Lung microvascular endothelial cell (primary cell): Measurements from ENCODE around the gene NCOA6. TPM values are rescaled to one million over a fixed set of nuclear protein-coding genes. Genes with fewer than 3 reads are reported as not detected.
"Not testable (repeated sequence)": the region's sequence is repeated elsewhere in the genome, so short reads cannot be mapped to it uniquely, and the experiment has no call there.

Experiments
- DNase-seq, 2 donors: peaks; one replicate each; pipeline versions ENCODE4 v3.0.0 to v3.0.0-alpha.2; 2010; ENCODE audit warnings: low read depth in 2 of 2
- total RNA-seq: library from RNA; depleted of rRNA; stranded (reverse); fragments of >200 nt; gene quantifications from 2 replicates; pipeline ENCODE4 v1.2.1, GENCODE V29; 2014

NCOA6 gene
- total RNA-seq, 1 donor from 2014 or later, result 6.5 TPM

DNA sequence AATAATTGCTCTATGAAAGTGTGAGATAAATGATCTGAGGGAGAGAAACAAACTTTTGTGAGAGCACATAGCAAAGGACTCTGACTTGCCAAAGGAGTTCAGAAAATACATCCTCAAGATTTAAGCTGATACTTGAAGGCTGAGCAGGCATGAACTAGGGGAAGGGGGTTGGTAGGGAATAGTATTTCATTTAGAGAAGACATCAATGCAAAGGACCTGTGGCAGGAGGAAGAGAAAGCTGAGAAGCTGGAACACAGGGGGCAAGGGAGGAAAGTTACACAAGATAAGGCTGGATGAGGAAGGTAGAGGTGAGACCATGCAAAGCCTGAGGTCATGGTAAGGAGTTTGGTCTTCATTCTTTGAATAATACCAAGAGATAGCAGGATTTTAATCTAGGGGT is 50.6 kb downstream of the NCOA6 start:
- DNase-seq, result no peak

DNA sequence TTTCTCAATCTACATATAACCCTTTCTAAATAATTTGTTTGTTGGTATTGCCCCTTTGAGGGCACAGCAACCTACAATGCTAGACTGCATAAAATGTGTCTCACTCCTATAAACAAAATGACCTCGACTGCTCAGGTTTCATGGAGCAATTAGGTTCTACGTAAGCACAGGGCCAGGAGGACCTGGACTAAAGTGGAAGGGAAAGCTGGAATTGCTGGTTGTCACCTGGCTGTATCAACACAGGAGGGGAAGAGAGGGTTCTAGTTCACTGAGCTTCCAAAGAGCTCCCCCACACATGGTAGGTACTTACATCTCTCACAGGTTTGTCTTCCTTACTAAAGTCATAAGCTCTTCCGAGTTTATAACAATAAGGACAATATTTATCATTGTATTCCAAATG is 51.0 kb downstream of the NCOA6 start:
- no peak for DNase-seq

DNA sequence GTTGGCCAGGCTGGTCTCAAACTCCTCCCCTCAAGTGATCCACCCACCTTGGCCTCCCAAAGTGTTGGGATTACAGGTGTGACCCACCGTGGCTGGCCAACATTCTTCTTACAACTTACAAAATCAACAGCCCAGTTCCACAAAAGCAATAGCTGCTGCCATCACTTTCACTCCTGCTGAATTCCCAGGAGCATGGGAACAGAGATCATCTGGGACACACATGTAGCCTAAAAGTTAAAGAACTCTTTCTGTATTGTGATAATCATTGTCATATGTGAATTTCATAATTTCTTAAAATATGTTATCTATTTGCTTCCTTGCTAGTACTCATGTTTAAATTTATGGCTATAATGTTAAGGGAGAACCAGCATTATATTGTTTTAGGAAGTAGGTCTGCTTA is 51.7 kb downstream of the NCOA6 start:
- no peak for DNase-seq

DNA sequence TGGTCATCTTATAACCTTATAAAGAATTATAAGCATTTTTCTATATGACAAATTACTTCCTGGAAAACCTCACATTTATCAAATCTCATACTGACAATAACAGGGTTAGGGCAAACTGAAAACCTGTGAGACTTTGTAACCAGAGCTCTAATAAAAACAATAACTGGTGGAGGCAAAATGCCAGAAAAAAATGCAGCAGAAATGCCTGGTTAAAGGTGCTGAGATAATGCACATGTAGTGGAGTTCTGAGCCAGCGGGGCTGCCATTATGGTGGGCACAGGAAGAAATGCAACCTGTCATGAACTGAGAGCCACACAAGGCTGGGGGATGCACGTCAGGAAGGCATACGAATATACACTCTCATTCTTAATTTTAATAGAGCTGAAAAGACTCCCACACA is 53.0 kb downstream of the NCOA6 start:
- DNase-seq, result peak in 1 of 2 donors; percentile 8

DNA sequence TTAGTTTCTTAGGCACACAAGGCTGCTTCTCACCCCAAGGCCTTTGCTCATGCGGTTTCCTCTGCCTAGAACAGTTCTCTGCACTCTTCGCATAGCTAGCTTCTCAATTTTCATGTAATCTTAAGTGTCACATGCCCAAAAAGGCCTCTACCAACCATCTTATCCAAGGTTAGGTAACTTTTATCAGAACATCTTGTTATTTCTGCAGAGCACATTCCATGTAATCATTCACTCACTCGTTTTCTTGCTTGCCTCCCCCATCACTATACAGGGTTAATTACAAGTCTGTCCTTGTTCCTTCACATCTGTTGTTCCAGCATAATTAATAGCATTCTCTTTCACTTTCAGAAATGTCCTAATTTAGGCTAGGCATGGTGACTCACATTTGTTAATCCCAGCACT is 53.8 kb downstream of the NCOA6 start:
- DNase-seq, result no peak

DNA sequence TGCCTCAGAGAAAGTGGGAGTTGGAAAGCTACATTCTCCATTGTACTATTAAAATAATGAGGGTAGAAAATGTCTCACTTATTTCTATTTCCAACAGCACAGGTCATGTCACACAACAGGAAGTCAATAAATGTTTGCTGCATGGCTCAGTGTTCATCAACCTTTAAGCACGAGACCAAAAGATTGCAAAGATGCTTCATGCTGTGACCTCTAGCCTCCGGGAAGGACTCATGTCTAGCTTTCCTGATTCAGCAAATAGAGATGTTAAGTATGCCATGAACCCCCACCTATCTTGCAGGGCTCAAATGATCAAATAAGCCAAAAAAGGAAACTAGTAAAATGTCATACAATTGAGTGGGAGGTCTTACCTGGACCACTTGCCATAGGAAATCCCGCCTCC is 57.4 kb downstream of the NCOA6 start:
- DNase-seq, result peak; percentile 6 to 41

DNA sequence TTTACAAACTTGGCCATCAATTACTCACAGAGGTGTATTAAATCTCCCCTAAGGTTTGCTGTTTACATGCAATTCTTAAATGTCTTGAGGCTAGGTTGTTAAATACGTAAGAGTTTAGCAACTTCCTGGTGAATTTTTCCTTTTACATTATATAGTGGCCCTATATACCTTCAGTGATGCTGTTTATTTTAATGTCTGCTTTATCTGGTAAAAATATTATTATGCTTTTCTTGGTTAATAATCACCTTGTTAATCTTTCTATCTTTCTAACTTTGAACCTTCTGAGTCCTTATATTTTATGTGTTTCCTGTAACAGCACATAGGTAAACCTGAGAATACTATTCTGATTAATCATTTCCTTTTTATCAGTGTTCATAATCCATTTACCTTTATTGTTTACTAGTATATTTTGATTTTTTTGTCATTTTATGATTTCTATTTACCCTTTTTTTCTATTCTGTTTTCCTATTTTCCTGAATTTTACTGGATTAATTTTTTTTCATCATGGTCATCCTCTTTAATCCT is 63.4 kb downstream of the NCOA6 start:
- DNase-seq, result no peak

DNA sequence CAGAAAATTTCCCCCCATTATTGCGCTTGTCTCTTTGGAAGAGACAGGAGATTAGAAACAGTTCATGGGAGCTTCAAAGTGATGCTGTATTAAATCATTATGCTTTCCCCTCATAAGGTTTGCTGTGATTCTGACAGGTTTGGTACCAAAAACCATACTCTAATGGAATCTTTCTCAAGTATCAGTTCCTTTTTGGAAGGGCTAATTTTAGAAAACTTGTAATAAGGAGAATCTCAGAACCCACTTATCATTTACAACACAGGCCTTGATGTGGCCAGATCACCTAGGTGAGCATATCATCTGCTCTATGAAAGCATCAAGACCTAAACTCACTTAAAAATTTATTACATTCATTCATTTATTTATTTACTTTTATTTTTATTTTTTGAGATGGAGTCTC is 70.1 kb downstream of the NCOA6 start:
- no peak for DNase-seq

DNA sequence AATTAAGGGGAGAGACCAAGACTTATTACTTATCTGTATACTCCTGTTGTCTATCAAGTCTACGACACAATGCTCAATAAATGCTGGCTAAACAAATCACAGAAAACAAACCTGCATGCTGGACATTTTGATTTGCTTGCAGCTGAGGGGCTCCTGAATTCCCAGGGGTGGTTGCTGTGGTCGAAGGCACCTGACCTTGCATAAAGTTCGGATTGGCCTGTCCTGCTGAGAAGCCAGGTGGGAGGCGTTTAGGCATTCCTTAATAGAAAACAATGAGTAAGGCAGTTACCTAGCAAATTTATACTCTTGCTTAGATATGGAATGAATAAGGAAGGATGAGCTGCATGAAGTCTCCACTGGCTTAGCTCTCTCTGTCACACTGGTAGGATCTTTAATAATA is 70.8 kb downstream of the NCOA6 start:
- no peak for DNase-seq

DNA sequence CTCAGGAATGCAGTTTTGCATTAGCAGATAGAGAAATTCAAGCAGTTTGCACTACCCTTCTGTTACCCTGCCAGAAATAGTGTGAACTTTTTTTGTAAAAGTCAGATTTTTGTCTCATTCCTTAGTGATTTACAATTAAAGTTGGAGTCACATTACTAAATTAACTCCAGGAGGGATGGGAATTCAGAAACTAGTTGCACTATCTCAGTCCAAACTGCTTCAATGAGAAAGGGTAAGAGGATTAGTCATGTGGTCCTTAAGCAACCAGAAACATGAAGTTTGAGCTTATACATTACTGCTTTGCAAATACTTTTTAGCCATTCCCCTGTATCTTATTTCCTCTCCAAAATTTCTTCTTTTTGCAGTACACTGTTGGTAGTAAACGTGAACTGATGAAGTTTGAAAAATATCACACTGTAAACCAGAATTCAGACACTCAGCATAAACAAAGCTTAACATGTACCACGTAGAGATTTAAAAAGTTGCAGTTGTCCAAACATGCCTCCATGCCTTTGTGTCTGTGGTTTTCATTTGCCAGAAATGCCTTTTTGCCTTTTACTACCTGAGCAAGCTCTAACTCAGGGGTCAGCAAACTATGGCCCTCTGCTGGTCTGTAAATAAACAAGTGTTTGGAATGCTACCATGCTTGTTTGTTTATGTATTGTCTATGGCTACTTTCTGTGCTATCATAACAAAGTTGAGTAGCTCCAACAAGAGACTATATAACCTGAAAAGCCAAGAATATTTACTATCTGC is 71.6 kb downstream of the NCOA6 start:
- no peak for DNase-seq

DNA sequence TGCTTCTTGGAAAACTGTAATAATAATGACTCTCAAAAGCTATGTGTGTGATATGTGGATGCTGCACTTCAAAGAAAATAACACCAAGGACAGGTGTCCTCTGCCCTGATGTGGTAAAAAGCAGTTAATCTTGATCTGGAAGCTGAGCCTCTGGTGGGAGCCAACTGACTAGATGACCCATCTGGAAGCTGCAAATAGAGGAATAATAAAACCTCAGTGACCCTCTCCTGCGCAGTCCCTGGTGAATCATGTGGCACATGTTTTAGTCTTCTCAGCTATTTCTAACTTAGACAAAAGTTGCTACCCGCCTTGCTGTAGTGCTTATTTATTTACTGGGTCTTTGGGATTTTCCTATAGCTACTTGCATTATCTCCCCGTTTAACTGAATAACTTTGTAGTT is 74.0 kb downstream of the NCOA6 start:
- no peak for DNase-seq

DNA sequence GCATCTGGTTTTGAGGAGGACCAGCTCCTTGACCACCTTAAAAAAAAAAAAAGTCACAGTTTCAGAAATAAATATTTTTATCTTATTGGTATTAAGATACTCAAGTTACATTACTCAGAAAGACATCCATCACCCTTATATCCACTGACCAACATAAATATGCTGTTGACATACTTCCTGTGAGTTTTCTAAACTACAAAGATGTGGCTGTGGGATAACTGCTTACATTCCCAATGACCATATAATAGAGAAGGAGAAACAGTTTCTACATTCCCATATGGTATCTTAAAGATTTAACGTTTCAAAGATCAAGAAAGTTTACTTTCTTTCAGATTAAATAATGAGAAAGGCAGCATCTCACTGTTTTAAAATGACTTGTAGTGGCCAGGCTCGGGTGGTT is 75.0 kb downstream of the NCOA6 start:
- no peak for DNase-seq

DNA sequence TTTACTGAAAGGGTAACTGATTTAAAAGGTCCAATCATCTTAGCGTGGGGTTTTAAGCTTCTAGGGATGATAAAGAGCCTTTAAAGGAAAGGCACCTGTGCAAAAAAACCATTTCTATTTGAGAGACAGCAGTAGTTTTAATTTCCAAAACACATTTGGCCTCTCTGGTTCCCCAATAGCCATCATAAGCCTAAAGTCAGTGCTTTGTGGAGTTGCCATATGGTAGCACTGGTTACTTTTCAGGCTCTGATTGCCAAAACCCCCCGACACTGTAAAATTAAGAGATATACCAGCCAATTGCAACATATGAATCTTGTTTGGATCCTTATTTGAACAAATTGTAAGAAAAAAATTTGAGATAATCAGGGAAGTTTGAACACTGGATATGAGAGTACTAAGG is 76.7 kb downstream of the NCOA6 start:
- no peak for DNase-seq

DNA sequence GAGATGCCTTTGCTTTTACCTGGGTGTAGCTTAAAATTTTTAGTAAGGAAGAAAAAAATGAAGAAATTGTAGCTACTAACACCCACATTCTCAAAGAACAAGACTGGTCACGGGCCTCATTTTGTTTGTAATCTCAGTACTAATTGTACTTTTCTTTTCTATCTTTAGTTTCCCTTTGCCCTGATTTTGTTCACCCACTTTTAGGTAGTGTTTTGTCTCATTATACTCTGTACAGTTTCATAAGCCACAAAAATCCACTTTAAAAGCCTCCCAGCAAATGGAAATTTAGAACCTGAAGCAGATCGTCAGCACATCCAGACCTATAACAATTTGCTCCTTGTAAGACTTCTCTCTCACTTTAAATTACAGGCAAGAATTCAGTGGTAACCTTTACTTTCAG is 78.0 kb downstream of the NCOA6 start:
- no peak for DNase-seq

DNA sequence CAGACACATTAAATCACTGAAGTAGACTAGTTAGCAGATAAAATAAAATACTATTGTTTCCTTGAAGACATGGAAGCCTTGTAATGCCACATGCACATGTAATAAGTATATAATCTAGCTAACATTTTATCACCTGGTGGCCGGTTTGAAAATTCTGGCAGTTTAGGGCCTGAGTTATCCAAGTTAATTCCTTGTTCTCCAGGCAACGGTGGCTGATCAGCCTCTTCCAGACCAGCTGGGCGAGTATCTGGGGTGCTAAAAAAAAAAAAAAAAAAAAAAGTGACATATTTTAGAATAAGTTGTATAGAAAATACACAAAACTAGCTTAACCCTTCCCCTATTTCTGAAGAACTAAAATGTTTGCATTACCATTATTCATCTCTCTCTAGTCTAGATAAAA is 78.8 kb downstream of the NCOA6 start:
- DNase-seq, result no peak

DNA sequence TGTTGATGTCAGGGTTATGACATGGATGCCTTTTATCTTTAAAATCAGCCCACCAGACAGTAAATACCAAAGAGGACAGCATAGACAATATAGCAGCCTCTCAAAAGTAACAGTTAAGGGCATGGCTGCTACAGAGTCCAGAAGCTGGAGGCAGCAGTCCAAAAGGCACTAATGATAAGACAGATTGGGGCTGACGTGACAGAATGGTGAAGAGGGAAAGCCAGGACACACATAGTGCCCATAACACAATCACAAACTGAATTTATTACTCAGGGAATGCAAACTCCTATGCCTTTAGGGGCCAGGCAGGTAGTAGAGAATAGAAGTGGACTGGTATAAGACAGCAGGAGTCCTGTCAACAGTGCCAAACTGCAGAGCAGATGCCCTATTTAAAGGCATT is 80.6 kb downstream of the NCOA6 start:
- DNase-seq, result no peak

DNA sequence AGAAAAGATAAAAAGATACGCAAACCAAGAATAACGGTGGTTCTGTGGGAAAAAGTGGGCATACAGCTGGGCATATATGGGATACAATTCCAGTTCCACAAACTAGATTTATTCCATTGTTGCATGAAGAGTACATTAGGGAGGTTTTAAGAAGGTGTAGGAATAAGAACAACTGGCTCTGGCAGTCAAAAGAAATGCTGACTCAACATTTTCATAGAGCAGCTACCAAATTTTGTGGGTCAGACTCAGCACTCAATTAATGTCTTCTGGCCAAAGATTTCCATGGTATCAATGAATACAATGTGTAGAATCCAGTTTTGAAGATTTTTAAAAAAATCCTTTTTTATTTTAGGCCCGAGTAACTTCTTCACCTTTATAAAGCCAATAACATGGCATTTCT is 81.1 kb downstream of the NCOA6 start:
- no peak for DNase-seq

DNA sequence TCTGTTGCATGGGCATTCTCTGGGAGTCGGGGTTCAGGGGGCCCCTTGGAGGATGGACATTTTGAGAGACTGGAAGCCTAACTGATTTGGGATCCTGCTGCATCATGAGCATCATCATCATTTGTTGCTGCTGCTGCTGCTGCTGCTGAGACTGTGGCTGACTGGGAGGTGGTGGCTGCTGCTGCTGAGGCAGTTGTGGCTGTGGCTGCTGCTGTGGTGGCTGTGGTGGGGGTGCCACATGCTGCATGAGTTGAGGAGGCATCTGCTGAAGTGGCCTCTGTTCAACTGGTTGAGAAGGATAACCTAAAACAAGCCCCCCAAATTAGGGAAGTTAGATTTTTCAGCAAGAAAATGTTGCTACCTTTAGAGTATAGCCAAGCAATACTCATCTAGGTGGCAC is 82.4 kb downstream of the NCOA6 start:
- DNase-seq, result no peak

DNA sequence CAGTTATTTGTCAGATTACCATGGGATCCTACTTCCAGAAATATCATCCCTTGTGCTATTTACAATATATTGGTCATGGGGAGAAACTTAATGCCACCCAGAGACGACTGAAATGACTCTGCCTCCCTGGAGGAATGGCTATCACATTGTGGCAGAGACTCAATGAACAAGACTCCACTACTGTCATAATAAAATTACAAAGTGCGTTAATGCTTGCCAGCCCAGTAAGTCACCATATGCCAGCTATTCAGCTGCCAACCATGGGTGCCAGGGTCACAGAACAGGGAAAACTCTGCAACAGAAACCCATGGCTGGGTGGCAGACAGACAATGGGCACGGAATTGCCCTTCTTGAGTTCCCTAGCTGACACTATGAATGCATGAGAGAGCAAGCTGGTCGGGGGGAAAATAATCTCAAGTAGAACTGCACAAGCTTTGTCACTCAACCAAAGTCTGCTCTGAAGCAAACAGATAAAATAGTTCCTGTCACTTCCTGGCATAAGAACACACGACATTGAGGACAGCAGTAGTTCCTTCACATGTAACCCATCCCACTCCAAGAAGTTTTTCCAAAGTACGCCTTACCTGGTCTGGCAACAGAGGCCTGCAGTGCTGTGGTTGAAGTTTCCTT is 89.2 kb downstream of the NCOA6 start:
- no peak for DNase-seq

DNA sequence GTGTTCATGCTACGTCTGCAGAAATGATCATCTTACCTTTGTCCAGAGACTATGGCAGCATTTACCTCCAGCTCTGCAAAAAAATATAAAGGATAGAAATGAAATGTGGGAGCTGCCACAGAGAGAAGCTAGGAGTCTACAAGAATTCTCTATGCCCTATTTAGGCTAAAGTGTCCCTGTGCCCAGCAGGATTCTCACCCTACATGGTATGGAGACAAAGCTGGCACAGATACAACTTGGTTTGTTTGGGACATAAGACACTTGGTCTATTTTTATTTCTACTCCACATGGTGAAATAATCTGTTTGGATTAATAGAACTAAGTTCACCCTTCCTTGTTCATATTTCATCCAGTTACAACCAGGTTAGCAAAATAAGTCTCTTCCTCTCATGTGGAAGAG is 92.9 kb downstream of the NCOA6 start:
- no peak for DNase-seq

DNA sequence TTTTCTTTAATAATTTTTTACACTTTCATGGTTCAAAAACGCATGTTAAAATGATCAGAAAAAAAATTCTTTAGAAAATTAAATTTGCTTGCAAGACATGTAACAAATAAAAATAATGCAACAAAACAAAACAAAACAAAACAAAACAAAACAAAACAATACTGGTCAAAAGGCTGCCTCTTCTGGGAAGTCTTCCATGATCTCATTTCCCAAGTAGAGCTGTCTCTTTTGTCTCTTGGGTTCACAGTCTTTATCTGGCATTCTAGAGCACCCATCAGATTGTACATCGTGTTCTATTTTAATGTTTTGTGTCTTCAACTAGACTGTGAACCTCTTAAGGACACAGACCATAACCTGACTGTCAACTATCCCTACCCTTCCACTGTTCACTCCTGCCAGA is 96.0 kb downstream of the NCOA6 start:
- no peak for DNase-seq

DNA sequence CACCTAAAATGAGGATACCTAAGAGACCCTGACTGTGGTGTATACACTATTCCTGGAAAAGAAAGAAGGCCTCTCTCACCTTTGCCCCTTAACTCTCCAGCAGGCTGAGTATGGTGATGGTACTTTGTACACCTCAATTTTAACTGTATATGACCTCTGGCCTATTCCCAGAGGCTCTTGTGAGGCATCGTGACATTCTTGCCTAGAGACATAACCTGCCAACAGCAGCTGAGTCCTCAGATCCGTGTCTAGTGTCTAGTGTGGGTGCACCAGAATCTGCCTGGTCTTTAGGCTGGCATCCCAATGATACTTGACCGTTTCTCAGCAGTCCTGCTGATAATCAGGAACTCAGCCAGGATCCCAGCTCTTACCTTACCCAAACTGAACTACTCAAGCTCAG is 101.3 kb downstream of the NCOA6 start:
- DNase-seq, result no peak

DNA sequence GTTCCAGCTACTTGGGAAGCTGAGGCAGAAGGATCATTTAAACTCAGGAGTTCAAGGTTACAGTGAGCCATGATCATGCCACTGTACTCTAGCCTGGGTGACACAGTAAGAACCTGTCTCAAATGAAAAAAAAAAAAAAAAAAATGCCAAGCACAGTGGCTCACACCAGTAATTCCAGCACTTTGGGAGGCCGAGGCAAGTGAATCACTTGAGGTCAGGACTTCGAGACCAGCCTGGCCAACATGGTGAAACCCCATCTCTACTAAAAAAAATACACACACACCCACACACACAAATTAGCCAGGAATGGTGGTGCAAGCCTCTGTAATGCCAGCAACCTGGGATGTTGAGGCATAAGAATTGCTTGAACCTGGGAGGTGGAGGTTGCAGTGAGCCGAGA is 102.9 kb downstream of the NCOA6 start:
- not testable (repeated sequence) for DNase-seq
